ENCODE data around the gene CFC1B.
"Not testable (repeated sequence)": the region's sequence is repeated elsewhere in the genome, so short reads cannot be mapped to it uniquely, and the experiment has no call there.

CFC1B gene

DNA sequence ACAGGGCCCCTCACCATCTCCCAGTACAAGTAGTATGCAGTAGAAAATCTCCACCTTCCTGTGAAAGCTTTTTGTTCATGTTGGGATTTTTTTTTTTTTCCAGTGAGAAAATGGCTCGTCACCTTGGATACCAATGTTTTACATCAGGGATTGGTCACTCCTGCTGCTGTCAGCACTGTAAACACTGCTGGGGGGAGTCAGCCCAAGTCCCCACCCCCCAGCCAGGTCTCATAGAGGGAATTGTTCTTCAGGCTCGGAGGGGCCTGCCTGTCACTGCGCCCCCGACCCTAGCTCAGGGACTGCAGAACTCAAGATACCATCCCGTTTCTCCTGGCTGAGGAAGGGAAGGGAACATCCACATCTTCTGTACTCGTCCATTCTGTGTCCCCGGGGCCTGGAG is at the start of gene CFC1B:
CFC1B (plus strand) TSS at position 231 of the 400 bp plus-strand sequence. CDS start 263 bp downstream, outside the sequence.
- not testable (repeated sequence) for H3K36me3 ChIP-seq (ENCODE audit: control insufficient read depth, insufficient read depth, low read length); H3K9me3 ChIP-seq (ENCODE audit: control insufficient read depth, insufficient read depth, low read length); H3K4me1 ChIP-seq (ENCODE audit: control insufficient read depth, insufficient read depth, low read length); H3K4me3 ChIP-seq (ENCODE audit: low read depth, low read length); H3K9ac ChIP-seq (ENCODE audit: low read depth, low read length); H3K27me3 ChIP-seq (ENCODE audit: control insufficient read depth, insufficient read depth, low read length)

DNA sequence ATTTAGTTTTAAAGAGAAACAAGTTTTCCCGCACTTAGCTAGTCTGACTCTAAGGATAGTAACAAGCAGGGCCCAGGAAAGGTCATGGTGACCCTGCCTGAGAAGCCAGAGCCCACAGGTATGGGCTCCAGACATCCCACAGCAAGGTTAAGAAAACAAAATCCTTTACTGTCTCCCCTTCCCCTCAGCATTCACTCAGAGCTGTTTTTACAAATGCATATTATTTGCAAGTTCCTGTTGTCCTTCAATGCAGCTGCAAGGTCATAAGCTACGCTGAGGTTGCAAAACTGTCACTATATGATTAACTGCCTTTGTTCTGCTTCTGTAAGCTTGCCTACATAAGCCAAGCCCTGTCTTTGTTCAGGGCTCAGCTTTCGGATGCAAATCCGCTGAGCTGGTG is 29.9 kb upstream of the CFC1B start:
- H3K4me1 ChIP-seq (ENCODE audit: control insufficient read depth, insufficient read depth, low read length); H3K9ac ChIP-seq (ENCODE audit: low read depth, low read length); H3K36me3 ChIP-seq (ENCODE audit: control insufficient read depth, insufficient read depth, low read length); H3K27me3 ChIP-seq (ENCODE audit: control insufficient read depth, insufficient read depth, low read length); H3K4me3 ChIP-seq (ENCODE audit: low read depth, low read length); H3K9me3 ChIP-seq (ENCODE audit: control insufficient read depth, insufficient read depth, low read length): not testable (repeated sequence)

DNA sequence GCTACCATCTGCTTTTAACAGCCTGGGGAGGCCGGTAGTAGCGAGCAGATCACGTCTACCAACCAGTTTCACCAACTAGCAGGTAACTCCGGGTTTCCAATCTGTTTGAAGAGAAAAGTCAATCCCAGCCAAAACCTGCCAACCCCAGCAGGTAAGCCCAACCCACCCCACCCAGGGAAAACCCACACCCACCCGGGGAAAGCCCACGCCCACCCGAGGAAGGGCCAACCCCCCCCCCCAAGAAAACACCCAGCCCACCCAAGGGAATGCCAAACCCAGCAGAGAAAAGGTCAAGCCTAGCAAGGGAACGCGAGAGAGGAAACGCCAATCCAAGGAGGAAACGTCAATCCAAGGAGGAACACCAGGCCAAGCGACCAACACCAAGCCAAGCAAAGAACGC is 11.8 kb upstream of the CFC1B start, which contains the start of gene POTEI:
POTEI (minus strand) TSS at position 101 of the 400 bp plus-strand sequence; CDS start at position 8, 93 bp downstream.
- not testable (repeated sequence) for H3K4me3 ChIP-seq (ENCODE audit: low read depth, low read length); H3K9ac ChIP-seq (ENCODE audit: low read depth, low read length); H3K9me3 ChIP-seq (ENCODE audit: control insufficient read depth, insufficient read depth, low read length); H3K4me1 ChIP-seq (ENCODE audit: control insufficient read depth, insufficient read depth, low read length); H3K27me3 ChIP-seq (ENCODE audit: control insufficient read depth, insufficient read depth, low read length); H3K36me3 ChIP-seq (ENCODE audit: control insufficient read depth, insufficient read depth, low read length)

DNA sequence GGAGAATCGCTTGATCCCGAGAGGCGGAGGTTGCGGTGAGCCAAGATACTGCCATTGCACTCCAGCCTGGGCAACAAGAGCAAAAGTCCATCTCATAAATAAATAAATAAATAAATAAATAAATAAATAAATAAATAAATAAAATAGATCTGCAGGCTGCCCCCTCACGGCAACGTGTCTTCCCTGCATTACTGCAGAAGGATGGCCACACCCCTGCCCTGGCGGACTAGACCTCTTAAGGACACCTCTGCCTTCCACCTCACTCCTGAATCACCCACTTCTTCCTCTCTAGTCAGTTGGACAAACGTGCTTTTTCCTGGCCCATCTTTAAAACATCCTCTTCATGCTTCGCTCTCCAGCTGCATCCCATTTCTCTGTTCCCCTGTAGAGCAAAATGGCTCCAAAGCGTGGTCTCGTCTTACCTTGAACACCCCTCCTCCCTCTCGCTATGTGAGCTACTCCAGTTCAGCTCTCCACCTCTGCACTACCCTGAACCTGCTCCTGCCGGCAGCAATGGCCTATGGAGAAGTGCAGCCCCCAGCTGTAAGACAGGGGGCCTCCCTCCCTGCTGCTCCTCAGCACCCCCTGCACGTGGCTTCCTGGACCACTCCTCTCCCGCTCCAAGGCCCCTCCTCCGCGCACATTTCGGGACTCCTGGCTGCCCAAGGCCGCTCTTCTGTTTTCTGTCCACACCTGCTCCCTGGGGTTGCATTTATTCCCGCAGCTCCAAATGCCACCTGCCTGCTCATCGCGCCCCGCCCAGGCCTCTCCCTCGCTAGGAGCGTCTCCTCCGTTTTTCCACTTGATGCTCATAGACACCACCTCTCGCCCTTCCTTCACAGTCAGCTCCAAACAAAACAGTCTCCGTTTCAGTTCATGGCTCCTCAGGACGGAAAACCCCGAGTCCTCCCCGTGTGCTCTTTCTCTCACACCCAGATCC is 9.9 kb upstream of the CFC1B start:
- not testable (repeated sequence) for H3K4me3 ChIP-seq (ENCODE audit: low read depth, low read length); H3K27me3 ChIP-seq (ENCODE audit: control insufficient read depth, insufficient read depth, low read length); H3K36me3 ChIP-seq (ENCODE audit: control insufficient read depth, insufficient read depth, low read length); H3K4me1 ChIP-seq (ENCODE audit: control insufficient read depth, insufficient read depth, low read length); H3K9ac ChIP-seq (ENCODE audit: low read depth, low read length); H3K9me3 ChIP-seq (ENCODE audit: control insufficient read depth, insufficient read depth, low read length)

DNA sequence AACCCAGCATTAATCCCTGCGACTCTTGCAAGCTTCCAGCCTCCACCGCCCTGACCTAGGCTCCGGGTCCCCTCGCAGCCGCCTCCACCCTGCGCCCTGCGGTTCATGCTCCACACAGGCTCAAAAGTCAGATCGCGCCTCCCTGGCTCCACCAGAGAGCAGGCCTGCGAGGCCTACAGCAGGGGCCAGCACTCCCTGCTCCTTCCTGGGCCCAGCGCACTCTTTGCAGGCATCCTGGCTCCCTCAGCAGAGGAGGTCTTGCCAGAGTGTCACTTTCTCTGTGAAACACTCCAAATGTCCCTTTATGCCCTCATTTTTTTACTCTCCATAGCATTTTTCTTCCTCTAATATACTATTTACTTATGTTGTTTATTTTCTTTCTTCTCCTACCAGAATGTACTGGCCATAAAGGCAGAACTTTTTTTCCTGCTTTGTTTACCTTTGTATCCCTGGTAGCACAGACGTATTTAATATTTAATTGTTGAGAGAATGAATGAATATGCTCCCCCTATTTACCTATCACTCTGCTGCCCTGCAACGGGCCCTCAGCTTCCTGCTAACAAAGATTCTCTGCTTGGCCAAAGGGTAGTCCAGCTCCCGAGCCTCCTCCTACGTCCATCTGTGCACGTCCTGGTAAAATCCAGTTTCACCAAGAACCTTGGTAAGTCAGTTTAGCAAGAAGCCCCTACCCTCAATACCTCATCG is 9.1 kb upstream of the CFC1B start:
- H3K9ac ChIP-seq (ENCODE audit: low read depth, low read length); H3K27me3 ChIP-seq (ENCODE audit: control insufficient read depth, insufficient read depth, low read length); H3K9me3 ChIP-seq (ENCODE audit: control insufficient read depth, insufficient read depth, low read length); H3K36me3 ChIP-seq (ENCODE audit: control insufficient read depth, insufficient read depth, low read length); H3K4me3 ChIP-seq (ENCODE audit: low read depth, low read length); H3K4me1 ChIP-seq (ENCODE audit: control insufficient read depth, insufficient read depth, low read length): not testable (repeated sequence)

DNA sequence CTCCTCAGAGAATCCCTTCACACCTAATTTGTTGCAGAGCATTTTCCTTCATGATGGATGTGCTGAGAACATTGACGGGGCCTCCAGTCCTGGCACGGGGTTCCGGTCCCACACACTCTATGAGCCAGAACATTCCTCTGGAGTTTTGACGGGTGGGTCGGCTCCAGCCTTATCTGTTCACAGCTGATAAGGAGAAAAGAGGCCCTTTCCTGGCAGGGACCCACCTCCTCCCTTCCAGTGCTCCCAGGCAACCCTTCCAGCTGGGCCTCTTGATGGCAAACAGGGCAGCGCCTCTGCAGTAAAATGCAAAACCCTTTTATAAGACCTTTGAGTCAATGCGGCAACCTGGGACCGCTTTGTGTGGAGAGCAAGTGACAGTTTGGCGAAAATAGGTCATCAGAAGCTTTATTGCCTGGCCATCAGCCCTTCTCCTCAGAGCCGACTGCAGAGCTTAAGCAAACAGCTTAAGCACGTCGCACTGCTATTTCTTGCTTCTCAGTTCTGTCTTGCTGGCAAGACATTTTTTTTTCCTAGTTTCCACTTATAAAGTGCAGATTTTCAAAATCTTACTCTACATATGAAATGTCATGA is 2.4 kb upstream of the CFC1B start:
- H3K9ac ChIP-seq (ENCODE audit: low read depth, low read length); H3K4me1 ChIP-seq (ENCODE audit: control insufficient read depth, insufficient read depth, low read length); H3K9me3 ChIP-seq (ENCODE audit: control insufficient read depth, insufficient read depth, low read length); H3K4me3 ChIP-seq (ENCODE audit: low read depth, low read length); H3K27me3 ChIP-seq (ENCODE audit: control insufficient read depth, insufficient read depth, low read length); H3K36me3 ChIP-seq (ENCODE audit: control insufficient read depth, insufficient read depth, low read length): not testable (repeated sequence)

DNA sequence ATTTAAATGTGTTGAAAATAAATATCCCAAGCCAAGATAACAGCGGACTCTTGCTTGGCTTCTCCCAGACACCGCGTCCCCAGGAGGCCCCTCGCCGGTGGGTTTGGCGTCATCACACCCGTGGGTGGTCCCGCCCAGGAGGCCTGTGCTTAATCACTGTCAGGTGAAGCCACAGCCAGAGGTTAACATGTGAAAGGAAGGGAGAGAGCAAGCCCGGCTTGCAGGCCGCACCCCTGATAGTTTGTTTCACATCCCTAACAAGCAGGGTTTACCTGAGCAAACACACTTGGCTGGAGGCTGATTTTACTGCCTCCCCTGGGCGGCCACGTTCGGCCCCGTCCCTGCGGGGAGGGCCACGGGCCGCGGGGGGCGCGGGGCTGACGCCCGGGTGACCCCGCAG is 1.4 kb downstream of the CFC1B start:
- H3K9ac ChIP-seq (ENCODE audit: low read depth, low read length); H3K4me3 ChIP-seq (ENCODE audit: low read depth, low read length); H3K27me3 ChIP-seq (ENCODE audit: control insufficient read depth, insufficient read depth, low read length); H3K9me3 ChIP-seq (ENCODE audit: control insufficient read depth, insufficient read depth, low read length); H3K36me3 ChIP-seq (ENCODE audit: control insufficient read depth, insufficient read depth, low read length); H3K4me1 ChIP-seq (ENCODE audit: control insufficient read depth, insufficient read depth, low read length): not testable (repeated sequence)

DNA sequence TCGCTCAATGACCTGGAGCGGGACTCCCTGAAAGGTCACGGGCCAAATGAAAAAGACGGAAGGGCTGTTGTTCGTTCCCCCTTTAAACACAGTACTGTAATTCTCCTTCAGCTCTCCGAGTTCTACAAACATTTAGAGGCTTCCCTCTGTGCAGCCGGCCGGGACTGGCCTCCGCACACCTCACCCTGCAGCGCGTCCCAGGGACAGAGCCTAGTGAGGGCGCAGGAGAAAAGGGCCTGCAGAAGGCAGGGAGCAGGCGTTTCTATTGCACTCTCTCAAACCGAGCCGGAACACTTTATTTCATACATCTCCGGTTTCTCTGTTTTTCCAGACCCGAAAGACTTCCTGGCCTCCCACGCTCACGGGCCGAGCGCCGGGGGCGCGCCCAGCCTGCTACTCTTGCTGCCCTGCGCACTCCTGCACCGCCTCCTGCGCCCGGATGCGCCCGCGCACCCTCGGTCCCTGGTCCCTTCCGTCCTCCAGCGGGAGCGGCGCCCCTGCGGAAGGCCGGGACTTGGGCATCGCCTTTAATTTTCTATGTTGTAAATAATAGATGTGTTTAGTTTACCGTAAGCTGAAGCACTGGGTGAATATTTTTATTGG is 6.4 kb downstream of the CFC1B start:
- not testable (repeated sequence) for H3K4me1 ChIP-seq (ENCODE audit: control insufficient read depth, insufficient read depth, low read length); H3K36me3 ChIP-seq (ENCODE audit: control insufficient read depth, insufficient read depth, low read length); H3K4me3 ChIP-seq (ENCODE audit: low read depth, low read length); H3K9ac ChIP-seq (ENCODE audit: low read depth, low read length); H3K9me3 ChIP-seq (ENCODE audit: control insufficient read depth, insufficient read depth, low read length); H3K27me3 ChIP-seq (ENCODE audit: control insufficient read depth, insufficient read depth, low read length)

DNA sequence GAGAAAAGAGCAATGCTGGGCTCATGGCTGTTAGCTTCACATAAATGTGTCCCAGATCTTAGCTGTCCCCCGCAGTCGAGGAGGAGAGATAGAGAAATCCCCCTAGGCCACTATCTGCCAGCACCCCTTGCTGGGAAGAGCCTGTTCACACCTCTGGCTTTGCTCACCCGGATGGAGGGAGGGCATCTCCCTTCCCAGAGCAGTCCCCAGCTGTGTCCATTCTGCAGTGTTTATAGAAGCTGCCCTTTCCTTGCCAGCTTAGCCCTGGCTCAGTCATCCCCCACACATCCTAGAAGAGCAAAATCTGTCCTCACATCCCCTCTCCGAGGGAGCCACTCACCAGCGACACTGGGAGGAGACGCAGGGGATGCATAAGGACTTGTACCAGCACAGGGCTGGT is 8.5 kb downstream of the CFC1B start:
- not testable (repeated sequence) for H3K9ac ChIP-seq (ENCODE audit: low read depth, low read length); H3K36me3 ChIP-seq (ENCODE audit: control insufficient read depth, insufficient read depth, low read length); H3K9me3 ChIP-seq (ENCODE audit: control insufficient read depth, insufficient read depth, low read length); H3K4me3 ChIP-seq (ENCODE audit: low read depth, low read length); H3K4me1 ChIP-seq (ENCODE audit: control insufficient read depth, insufficient read depth, low read length); H3K27me3 ChIP-seq (ENCODE audit: control insufficient read depth, insufficient read depth, low read length)

DNA sequence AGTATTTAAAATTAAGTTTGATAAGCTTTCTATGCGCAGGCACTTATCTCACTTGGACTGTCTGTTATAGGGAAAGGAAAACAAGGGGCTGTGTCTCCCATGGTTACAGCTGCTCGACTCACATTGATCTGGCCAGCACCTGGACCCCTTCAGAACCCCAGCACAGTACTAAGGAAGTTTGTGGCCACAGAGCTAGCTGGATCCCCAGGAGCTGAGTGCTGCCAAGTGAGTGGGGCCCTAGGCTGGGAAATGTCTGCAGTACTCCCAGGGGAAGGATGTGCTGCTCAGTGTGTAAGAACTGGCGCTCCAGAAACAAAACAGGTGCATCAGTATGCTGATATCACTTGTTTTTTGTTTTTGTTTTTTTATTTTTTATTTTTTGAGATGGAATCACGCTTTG is 9.2 kb downstream of the CFC1B start:
- not testable (repeated sequence) for H3K27me3 ChIP-seq (ENCODE audit: control insufficient read depth, insufficient read depth, low read length); H3K9ac ChIP-seq (ENCODE audit: low read depth, low read length); H3K4me3 ChIP-seq (ENCODE audit: low read depth, low read length); H3K9me3 ChIP-seq (ENCODE audit: control insufficient read depth, insufficient read depth, low read length); H3K36me3 ChIP-seq (ENCODE audit: control insufficient read depth, insufficient read depth, low read length); H3K4me1 ChIP-seq (ENCODE audit: control insufficient read depth, insufficient read depth, low read length)

DNA sequence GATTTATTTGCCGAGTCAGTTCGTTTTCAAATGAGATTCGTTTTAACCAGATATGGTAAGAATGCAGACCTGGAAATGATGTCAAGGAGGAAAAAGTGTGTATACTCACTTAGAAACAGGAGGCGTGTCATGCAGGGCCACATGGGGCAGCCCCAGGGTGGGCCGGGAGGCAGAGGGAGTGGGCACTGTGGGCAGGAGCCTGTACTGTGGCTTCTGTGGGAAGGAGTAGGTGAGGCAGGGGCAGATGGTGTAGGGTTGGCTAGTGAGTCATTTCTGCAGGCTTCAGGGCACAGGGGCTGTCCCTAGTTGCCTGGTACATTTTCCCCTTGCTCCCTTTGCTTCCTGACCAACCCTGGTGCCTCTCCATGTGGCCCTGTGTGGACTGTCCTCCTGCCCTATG is 10.2 kb downstream of the CFC1B start:
- H3K4me3 ChIP-seq (ENCODE audit: low read depth, low read length); H3K36me3 ChIP-seq (ENCODE audit: control insufficient read depth, insufficient read depth, low read length); H3K27me3 ChIP-seq (ENCODE audit: control insufficient read depth, insufficient read depth, low read length); H3K9ac ChIP-seq (ENCODE audit: low read depth, low read length); H3K9me3 ChIP-seq (ENCODE audit: control insufficient read depth, insufficient read depth, low read length); H3K4me1 ChIP-seq (ENCODE audit: control insufficient read depth, insufficient read depth, low read length): not testable (repeated sequence)

All from iPS-15b (cell line).